ENCODE data around the gene CPO.

Gene CPO

DNA sequence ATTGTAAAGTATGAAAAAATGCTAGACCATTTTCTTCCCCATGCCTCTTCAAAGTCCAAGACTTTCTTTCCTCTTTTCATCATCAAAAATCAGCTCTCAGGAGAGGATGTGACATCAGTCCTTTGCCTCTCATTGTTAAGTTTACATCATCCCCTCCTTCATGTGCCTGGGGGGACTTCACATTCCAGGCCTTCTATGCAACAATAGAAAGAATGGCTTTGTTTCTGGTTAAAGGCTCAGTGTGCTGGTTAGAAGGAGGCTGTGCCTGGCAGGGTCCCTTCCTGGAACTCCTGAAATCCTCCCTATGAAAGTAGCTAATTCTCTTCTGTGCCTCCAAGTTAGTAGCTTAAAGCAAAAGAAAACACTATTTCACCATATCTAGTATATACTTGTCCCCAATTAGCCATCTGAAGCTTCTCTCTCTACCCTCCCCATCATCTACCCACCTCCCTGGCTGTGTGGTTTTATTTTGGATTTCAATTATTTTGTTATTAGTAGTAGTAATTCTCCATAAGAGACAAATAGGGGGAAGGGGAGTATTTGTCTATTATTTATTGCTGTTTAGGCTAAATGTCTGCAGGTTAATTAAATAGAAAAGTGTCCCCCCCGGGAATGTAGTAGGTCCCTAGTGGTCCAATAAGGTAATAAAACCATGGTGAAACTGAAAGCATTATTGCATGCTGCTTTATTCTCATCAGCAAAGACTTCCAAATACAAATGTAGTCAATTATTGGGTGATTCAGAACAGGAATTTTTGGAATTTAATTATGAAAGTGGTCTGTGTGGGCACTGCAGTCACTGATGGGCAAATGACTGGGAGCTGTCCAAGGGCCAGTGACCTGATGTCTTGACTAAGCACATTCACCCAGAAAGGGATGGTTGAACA lies 69.0 kb downstream of the CPO start:
- TF ChIP-seq, protein P1, sequence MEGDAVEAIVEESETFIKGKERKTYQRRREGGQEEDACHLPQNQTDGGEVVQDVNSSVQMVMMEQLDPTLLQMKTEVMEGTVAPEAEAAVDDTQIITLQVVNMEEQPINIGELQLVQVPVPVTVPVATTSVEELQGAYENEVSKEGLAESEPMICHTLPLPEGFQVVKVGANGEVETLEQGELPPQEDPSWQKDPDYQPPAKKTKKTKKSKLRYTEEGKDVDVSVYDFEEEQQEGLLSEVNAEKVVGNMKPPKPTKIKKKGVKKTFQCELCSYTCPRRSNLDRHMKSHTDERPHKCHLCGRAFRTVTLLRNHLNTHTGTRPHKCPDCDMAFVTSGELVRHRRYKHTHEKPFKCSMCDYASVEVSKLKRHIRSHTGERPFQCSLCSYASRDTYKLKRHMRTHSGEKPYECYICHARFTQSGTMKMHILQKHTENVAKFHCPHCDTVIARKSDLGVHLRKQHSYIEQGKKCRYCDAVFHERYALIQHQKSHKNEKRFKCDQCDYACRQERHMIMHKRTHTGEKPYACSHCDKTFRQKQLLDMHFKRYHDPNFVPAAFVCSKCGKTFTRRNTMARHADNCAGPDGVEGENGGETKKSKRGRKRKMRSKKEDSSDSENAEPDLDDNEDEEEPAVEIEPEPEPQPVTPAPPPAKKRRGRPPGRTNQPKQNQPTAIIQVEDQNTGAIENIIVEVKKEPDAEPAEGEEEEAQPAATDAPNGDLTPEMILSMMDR (IDR thresholded peaks at IDR 0.05; ENCODE audit: borderline replicate concordance, insufficient read depth, low read depth, low read length): no peak
- no peak overlapping the region for H3K4me3 ChIP-seq (ENCODE audit: low read depth, low read length)

- TF ChIP-seq, protein P1 (IDR thresholded peaks at IDR 0.05; ENCODE audit: borderline replicate concordance, insufficient read depth, low read depth, low read length): no peak
- H3K4me3 ChIP-seq (ENCODE audit: low read depth, low read length): no peak overlapping the region
Measured at GRCh38 chr2:207012461-207012860, 73.1 kb downstream of the CPO start.

DNA sequence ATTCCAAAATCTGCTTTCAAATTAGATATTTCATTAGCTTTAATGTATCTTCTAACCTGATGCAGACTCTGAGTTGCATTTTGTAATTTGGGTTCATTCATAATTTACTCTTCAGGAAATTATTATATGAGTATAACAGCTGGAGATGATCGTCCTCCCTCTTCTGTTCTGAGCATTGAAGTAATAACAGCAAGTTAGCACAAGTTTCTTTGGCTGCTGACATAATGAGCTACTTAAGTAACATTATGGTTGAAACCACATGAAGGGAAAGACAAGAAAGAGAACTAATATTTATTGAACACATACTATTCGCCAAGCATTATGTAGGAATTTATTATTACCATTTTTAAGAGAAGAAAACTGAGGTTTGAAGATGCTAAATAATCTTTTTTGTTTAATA lies 75.1 kb downstream of the CPO start:
- TF ChIP-seq, protein P1 (IDR thresholded peaks at IDR 0.05; ENCODE audit: borderline replicate concordance, insufficient read depth, low read depth, low read length): no peak
- no peak overlapping the region for H3K4me3 ChIP-seq (ENCODE audit: low read depth, low read length)

- no peak overlapping the region for H3K4me3 ChIP-seq (ENCODE audit: low read depth, low read length)
- TF ChIP-seq, protein P1 (IDR thresholded peaks at IDR 0.05; ENCODE audit: borderline replicate concordance, insufficient read depth, low read depth, low read length): no peak
Measured at GRCh38 chr2:207015901-207016300, 76.6 kb downstream of the CPO start.

All from GM12875 (cell line).